CD4-positive, alpha-beta T cell treated with Interleukin-10 for 1 hour (primary cell): Measurements from ENCODE around the gene ZNF792.
"Not testable (repeated sequence)": the region's sequence is repeated elsewhere in the genome, so short reads cannot be mapped to it uniquely, and the experiment has no call there.

Experiments
- DNase-seq: peaks from one replicate; pipeline ENCODE4 v3.0.0-alpha.2; 2020

The ZNF792 gene

DNA sequence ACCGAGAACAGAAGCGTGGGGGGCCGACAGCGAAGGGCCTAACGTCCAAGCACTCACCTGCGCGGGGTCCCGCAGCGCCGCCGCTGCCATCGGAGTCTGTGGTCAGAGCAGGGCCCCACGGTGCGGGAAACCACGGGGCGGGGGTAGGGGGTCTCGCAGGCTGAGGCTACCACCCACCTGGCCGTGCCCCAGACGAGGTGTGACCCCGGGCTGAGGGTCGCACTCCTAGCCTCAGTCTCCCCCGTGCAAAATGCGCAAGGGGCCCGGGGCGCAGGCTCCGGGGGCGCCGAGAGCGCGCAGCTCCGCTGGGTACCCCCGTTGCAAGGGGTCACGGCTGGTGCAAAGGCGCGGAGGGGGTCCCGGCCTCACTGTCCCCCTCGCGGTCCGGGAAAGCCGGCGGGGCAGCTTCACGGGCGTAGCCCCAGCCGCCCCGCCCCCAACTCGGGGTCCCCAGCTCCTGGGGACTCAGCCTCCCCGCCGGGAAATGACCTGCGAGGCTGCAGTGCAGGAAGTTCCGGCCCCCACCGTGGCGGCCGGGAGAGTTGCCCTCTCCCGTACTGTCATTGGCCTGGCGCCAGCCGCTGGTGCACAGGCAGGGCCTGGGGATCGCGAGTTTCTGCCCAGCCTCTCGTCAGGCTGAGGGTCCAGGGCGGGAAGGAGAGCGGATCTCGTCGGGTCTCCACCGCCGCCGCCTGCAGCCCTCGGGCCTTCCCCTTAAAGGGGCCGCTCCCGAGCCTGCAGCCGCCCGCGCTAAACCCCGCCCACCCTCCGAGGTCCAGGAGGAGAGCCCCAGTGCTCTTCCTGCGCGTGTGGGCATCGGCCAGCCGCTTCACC lies at the start of gene ZNF792:
Gene ZNF792, minus strand, starts transcription at position 657 of the 834 bp plus-strand sequence. Its CDS starts 567 bp downstream, at position 90.
- peak; percentile 46 for DNase-seq

DNA sequence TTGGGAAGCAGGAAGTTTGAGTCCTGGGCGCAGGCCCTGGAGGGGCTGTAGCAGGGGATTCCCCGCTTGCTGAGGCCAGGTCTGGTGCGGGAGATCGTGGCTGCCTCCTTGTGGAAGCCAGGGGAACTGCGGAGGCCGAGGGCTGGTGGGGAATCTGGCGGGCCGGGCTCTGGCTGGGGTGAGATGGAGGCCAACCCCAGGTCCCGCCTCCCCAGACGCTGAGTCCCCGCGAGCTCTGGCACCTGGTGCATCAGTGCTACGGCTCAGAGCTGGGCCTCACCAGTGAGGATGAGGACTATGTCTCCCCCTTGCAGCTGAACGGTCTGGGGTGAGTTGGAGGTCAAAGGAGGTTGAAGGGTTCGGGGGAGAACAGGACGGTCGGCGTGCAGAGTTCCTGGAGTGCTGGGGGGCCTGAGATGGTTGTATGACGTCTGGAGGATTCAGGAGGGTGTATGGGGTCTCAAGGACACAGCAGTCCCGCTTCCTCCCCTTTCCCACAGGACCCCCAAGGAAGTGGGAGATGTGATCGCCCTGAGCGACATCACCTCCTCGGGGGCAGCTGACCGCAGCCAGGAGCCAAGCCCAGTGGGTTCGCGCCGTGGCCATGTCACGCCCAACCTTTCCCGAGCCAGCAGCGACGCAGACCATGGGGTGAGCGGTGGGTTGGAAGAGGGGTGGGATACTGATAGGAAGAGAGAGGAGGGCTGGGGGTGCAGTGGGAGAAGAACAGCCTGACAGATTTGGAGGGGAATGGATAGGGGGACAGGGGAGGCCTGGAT lies 49.2 kb upstream of the ZNF792 start:
- DNase-seq = peak; percentile 87

DNA sequence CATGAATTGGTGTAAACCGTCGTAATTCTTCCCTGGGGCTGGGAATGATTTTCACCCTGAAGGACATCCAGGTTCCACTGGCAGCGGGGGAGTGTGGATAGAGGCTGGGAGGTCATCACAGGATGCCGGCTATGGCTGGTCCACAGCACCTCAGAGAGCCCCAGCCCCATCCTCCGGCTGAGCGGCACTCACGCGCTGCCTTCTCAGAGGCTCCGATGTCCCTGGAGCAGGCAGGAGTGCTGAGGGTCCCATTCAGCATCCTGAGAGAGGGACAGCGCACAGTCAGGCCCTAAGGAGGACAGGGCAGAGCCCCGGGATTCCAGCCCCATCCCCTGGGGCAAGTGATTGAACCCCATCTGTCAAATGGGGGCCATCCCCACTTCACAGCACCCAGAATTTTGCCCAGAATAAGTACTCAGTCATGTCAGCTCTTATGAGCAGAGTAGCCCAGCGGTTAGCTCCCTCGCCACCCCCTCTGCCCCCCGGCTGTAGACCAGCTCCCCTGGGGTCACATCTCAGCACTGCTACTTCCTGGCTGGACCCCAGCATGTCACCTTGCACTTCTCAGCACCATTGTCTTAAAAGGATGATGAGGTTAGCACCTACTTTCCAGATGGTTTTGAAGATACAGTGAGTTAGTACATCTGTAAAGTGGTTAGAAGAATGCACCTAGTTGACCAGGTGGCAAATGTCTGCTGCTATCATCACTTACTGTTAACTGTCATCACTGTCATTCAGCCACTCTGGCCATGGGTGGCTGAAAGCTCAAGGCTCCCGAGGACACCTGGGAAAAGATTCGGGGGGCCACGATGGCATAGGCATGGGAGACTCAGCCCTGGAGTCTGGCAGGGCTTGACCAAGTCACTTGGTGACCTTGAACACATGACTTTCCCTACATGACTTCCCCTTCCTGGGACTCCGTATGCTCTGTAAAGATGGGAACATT lies 48.0 kb upstream of the ZNF792 start:
- DNase-seq = peak; percentile 43

DNA sequence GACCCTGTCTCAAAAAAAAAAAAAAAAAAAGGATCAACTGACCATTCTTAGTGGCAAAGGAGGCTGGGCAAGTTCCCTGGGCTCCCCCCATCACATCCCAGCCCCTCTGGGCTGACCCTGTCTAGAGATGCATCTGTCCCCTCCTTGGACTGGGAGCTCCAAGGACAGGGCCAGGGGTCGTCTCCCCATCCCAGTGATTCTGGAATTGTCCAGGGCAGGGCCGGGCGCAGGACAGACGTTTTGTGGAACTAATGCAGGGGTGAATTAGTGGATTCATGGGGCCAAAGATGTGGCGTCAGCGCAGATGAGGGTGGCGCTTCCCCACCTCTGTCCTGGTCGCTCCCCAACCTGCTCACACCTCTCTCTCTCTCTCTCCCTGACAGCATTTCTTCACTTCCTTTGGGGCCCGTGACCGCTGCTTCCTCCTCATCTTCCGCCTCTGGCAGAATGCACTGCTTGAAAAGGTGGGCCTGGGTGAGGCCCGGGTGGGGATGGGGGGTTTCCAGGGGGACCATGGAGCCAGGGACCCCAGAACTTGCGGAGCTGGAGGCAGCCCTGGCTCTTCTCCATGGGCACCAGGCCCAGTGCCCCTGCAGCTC lies 47.2 kb upstream of the ZNF792 start:
- DNase-seq = peak; percentile 56

DNA sequence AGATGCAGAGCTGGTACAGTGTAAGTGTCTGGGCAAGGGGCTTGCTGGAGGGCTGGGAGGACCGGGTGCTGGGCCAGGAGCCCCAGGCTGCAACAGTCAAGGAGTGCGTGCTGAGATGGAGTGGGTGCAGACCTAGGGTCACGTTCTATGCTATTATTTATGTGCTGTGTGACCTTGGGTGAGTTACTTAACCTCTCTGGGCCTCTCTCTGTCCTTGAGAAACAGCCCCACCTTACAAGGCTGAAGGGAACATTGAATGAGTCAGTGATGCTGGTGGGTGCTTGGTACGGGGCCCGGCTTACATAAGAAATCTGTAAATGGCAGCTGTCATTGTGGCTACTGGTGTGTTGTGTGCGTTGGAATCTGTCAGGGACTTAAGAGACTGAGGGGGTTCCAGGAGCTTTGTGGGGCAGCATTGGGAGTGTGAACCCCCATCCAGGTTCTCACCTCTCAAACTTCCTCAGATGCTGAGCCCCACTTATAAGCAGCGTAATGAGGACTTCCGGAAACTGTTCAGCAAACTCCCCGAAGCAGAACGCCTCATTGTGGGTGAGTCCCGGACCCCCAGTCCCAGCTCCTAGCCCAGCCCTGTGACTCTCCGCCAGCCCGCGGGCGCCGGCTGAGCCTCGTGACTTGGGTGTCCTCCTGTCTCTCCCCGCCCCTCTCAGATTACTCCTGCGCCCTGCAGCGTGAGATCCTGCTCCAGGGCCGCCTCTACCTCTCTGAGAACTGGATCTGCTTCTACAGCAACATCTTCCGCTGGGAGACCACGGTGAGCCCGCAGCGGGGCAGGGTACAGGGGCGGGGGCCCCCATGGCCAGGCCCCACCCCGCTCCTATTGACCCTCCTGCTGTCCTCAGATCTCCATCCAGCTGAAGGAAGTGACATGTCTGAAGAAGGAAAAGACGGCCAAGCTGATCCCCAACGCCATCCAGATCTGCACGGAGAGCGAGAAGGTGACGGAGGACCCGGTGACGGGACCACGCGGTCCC lies 45.7 kb upstream of the ZNF792 start:
- no peak for DNase-seq

DNA sequence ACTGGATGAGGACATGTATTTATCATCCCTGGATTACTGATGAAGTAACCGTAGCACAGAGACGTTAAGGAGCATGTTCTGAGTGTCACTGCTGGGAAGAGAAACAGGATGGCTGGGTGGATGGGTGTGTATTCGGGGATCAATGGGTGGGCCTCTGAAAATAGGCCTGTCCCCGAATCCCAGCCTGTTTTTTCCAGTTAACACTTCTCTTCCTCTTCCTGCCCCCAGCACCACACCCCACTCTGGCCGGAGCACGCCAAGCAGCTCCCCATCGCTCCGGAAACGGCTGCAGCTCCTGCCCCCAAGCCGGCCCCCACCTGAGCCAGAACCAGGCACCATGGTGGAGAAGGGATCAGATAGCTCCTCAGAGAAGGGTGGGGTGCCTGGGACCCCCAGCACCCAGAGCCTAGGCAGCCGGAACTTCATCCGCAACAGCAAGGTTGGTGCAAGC lies 44.9 kb upstream of the ZNF792 start:
- DNase-seq = no peak

DNA sequence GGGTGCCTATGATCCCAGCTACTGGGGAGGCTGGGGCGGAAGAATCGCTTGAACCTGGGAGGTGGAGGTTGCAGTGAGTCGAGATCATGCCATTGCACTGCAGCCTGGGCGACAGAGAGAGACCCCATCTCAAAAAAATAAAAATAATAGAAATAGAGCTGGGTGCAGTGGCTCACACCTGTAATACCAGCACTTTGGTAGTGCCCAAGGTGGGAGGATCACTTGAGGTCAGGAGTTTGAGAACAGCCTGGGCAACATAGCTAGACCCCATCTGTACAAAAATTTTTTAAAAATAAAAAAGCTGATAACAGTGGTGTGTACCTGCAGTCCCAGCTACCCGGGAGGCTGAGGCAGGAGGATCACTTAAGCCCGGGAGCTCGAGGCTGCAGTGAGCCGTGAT lies 43.4 kb upstream of the ZNF792 start:
- not testable (repeated sequence) for DNase-seq

DNA sequence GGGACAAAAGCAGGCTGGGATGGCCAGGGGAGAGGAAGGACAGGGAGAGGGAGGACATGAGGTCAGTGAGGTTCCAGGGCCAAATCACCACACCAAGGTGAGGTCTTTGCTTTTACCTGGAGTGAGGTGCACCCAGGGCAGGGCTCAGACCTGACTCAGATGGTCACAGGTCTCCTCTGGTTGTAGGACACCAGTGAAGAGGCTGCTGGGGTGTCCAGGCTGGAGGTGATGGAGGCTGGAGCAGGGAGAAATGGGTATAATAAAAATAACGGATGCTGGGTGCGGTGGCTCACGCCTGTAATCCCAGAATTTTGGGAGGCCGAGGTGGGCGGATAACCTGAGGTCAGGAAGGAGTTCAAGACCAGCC lies 43.0 kb upstream of the ZNF792 start:
- no peak for DNase-seq

DNA sequence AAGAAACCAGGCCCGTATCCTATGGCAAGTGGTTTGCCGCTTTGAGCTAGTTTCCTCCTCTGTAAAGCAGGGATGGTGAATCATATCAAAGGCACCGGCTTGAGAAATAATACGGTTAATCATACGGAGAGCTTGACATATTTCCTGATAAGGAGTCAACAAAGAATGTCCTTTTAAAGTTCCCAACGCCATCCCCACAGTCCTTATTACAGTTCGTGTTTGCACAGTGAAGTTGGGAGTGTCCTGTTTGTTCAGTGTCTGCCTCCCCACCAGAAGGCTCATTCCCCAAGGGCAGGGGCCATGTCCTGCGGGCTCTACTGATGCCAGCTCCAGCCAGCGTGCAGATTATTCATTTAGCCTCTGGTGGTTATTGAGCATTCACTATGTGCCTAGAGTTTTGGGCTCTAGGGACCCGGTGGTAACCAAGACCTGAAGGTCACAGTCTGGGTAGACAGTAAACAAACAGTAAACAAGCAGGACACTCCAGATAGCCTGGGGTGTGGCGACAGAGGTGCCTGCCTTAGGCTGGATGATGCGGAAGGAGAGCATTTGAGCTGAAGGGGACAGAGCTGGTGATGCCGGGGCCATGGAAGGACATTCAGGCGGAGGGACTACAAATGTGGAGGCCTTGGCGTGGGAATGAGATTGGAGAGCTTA lies 42.4 kb upstream of the ZNF792 start:
- DNase-seq = no peak

DNA sequence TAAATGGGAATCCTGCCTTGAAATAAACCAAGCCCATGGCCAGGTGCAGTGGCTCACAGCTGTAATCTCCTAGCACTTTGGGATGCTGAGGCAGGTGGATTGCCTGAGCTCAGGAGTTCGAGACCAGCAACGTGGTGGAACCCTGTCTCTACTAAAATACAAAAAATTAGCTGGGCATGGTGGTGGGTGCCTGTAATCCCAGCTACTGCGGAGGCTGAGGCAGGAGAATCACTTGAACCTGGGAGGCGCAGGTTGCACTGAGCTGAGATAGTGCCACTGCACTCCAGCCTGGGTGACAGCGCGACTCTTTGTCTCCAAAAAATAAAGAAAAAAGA lies 41.9 kb upstream of the ZNF792 start:
- not testable (repeated sequence) for DNase-seq

DNA sequence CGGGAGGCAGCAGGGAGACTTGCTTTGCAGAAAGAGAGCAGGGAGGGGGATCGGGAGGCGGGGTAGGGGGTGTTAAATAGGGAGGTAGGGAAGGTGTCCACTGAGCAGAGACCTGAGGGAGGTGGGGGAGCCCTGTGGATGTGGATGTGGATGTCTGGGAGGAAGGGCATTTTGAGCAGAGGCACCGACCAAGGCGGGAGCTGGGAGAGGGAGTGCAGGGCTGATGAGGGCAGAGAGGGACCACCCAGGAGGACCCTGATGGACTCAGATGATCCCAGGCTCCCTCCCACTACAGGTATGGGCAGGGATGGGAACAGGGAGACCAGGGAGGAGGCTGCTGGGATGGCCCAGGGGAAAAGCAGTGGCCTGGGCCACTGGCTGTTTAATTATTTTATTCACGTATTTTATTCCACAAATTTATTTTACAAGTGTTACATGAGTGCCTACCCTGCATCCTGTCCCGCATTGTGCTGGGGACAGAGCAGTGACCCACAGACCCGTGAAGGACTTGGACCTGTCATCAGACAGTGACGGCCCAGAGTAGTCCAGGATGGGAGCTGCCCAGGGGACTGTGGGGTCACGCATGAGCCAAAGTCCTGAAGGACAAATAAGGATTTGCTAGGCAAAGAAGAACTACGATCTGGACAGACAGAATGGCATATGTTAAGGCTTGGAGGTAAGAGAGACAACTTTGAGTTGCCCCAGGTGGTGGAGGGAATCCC lies 41.4 kb upstream of the ZNF792 start:
- DNase-seq = no peak

DNA sequence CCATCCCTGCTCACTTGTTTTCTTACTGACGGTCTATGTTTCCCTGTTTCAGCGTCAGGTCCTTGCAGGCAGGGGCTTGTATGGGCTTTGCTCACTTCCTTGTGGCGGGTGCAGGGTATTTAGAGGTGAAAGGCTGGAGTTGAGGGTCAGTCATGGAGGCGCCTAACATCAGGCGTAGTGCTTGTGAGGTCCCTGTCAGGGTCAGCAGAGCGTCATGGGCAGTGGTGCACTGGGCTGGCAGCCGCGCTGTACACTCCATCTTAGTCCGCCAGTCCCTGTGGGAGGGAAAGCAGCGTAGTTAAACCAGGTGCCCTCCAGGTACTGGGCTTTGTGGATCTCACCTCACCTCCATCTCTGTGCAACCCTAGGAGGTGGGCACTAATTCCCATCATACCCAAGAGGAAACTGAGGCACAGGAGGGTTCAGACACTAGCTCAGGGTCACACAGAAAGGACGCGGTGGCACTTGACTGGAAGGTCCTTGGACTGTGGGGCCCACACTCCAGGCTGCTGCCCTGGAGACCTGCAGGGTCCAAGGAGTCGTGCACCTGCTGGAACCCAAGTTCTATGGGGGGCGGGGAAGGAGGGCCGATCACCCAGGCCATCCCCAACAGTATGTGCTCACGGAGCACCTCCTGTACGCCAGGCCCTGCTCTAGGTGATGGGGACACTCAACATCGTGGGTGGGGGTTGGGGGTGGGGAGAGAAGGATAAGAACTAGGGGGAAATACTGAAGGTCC lies 40.7 kb upstream of the ZNF792 start:
- DNase-seq = no peak

DNA sequence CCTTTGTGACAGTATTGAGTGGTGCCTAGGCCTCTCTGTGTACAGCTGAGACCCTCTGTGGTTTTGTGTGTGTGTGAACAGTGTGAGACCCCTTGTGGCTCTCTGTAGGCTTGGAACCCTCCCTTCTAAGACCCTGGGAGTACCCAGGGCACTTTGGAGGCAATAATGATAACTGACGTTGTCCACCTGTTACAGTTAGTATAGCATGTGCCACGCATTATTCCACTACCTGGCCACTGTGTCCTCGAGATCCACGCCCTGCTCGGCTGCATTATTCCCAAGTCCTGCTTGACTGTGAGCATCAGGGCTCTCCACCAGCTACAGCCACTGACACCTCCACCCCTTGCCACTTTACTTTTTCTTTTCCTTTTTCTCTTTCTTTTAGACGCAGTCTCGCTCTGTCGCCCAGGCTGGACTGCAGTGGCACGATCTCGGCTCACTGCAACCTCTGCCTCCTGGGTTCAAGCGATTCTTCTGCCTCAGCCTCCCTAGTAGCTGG lies 38.1 kb upstream of the ZNF792 start:
- no peak for DNase-seq

DNA sequence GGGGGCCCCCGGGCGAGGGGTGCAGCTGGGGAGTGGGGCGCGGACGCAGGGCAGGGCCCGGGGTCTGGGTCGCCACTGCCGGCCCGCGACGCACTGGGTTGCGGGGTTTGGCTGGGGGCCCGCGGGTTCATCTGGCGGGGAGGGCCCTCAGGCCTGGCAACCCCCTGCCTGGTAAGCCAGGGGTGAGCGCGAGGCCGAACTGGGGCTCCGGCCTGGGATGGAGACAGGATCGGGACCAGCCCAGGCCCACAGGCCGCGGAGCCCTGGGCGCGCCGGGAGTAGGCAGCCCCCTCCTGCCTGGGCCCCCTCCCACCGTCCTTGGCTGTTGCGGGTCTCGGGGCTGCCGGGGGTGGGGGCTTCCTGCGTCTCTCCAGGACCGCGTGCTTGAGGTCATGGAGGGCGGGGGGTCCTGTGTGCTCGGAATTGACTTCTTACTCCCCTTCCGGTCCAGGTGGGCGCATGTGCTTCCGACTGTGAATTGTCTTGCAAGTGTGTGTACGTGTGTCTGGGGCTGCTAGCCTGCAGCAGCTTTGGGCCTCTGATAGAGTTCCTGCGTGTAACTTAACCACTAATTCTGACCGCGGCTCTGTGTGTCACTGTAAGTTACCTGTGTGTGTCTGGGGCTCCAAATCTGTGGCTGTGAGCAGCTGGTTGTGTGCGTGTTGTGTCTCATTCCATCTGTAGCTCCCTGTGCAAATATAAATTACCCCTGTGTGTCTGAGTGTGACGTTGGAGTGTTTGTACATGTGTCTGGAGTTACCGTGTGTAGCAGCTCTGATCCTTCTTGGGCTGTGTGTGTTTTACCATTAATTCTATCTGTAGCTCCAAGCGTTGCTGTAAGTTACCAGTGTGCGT lies 36.8 kb upstream of the ZNF792 start:
- peak; percentile 70 for DNase-seq

DNA sequence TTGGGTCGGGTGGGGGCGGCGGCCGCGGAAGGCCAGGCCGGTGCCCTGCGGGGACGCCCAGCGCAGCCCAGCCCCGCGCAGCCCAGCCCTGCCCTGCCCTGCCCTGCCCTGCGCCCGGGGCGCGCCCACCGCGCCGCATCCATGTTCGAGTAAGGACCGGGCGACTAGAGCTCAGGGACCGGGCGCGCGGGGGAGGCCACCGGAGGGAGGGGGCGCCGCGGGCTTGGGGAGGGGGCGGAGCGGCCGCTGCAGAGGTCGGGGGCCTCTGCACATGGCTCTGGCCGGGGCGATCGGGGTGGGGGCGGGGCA lies 36.3 kb upstream of the ZNF792 start:
- DNase-seq = no peak

DNA sequence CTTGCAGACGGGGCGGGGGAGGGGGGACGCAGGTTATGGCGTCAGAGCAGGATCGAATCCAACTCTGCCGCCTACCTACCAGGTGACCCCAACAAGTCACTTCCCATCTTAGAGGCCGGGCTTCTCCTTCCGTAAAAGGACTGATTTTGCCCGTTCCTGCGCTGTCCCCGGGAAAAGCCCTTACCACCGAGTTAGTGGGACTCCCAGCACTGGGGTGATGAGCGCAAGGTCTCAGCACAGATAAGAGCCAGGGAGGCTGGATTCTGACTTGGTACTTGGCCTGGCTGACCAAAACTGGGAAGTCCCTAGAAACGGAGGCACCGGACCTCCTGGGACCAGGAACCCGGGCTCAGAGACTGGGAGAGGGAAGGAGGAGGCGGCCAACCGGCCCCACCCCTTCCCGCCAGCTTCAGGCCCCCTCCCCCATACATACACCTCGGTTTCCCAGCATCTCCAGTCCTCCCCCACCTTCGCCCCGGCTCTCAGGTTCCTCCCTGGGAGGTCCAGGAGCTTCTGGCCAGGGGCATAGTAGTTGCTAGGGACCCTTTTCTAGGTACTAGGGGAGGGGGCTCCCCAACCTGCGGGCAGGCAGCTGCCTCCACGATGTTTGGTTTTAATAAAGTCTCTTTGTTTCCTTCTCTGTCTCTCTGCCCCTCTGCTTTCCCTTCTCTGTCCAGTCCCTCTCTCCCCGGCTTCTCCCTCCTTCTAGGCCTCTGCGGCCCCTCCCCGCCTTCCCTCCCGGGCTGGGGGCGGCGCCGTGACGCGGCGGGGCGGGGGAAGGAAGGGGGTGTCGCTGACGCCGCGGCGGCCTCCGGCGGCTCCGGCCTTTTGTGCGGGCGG lies 35.7 kb upstream of the ZNF792 start, which contains the start of gene GRAMD1A:
Gene GRAMD1A, plus strand, starts transcription at position 826 of the 840 bp plus-strand sequence. CDS start 156 bp downstream, outside the sequence.
- DNase-seq = peak; percentile 79
